Endothelial cell of umbilical vein (primary cell): ENCODE results near the gene TMLHE.

Experiments used
- CTCF ChIP-seq, 2 donors: IDR thresholded peaks; 1 replicate in 1 of 2; 2 replicates in 1 of 2; pipeline ENCODE4 v1.5.1; 2011; ENCODE audit warnings: low read length in 2 of 2, mild to moderate bottlenecking in 2 of 2, moderate library complexity in 2 of 2, control low read depth in 1 of 2, inconsistent platforms in 1 of 2, low read depth in 1 of 2; ENCODE audit not compliant: insufficient read depth in 1 of 2; ENCODE audit errors: extremely low read depth in 1 of 2
- EZH2 ChIP-seq: IDR thresholded peaks from 2 replicates; pipeline ENCODE4 v1.6.1; 2012; ENCODE audit warnings: borderline replicate concordance, low read depth, mild to moderate bottlenecking, moderate library complexity, low read length, inconsistent platforms; ENCODE audit not compliant: severe bottlenecking
- GATA2 ChIP-seq: IDR thresholded peaks from 2 replicates; pipeline ENCODE4 v1.7.0; 2011; ENCODE audit warnings: low read depth, mild to moderate bottlenecking, moderate library complexity, mixed read lengths, low read length; ENCODE audit not compliant: insufficient read length, insufficient read depth
- JUN ChIP-seq: IDR thresholded peaks from 2 replicates; pipeline ENCODE4 v1.6.1; 2011; ENCODE audit warnings: borderline replicate concordance, low read depth; ENCODE audit not compliant: insufficient read length, insufficient read depth
- MAX ChIP-seq: IDR thresholded peaks from 2 replicates; pipeline ENCODE4 v1.6.1; 2011; ENCODE audit not compliant: insufficient read depth, insufficient read length
- MYC ChIP-seq: IDR thresholded peaks from one replicate; pipeline ENCODE4 v1.6.1; 2011; ENCODE audit warnings: mild to moderate bottlenecking, low read depth, low read length
- POLR2A ChIP-seq: IDR thresholded peaks from 2 replicates; pipeline ENCODE4 v1.6.1; 2012; ENCODE audit warnings: low read depth, mild to moderate bottlenecking, control low read depth, low read length
- POLR2AphosphoS5 ChIP-seq: IDR thresholded peaks from 2 replicates; pipeline ENCODE4 v1.6.1; 2012; ENCODE audit warnings: low read depth, mild to moderate bottlenecking, control low read depth, low read length, moderate library complexity; ENCODE audit not compliant: insufficient read depth

- TF ChIP-seq CTCF (IDR thresholded peaks at IDR 0.05; ENCODE audit: extremely low read depth in 1 of 2, insufficient read depth in 1 of 2, low read depth in 1 of 2, low read length in 2 of 2) (no peak), EZH2 (no peak), MYC (no peak), POLR2A (no peak), POLR2AphosphoS5 (no peak), MAX (no peak), JUN (no peak), GATA2 (no peak)
Measured at GRCh38 chrX:155505296-155505695, 107.5 kb downstream of the TMLHE start.
